Epithelial cell of proximal tubule (primary cell): Measurements from ENCODE around the gene ALMS1. TPM values are rescaled to one million over a fixed set of nuclear protein-coding genes. Genes with fewer than 3 reads are reported as not detected.

Experiments used
- DNase-seq: peaks from one replicate; pipeline ENCODE4 v3.0.0-alpha.2; 2011; ENCODE audit warnings: low read depth
- H3K4me3 ChIP-seq: 2 replicates; pipeline ENCODE4 v1.5.1; 2011; ENCODE audit warnings: low read depth, mild to moderate bottlenecking, low read length
- total RNA-seq: library from RNA; depleted of rRNA; stranded (reverse); fragments of >200 nt; gene quantifications from 2 replicates; pipeline ENCODE4 v1.2.3, GENCODE V29; 2015
- TF ChIP-seq, protein P1 (sequence below): conservative IDR thresholded peaks from 2 replicates; pipeline ENCODE4 v1.5.1; 2012; ENCODE audit warnings: low read depth, mild to moderate bottlenecking, low read length

The ALMS1 gene
- total RNA-seq, 1 donor from 2014 or later = 16.3 TPM

DNA sequence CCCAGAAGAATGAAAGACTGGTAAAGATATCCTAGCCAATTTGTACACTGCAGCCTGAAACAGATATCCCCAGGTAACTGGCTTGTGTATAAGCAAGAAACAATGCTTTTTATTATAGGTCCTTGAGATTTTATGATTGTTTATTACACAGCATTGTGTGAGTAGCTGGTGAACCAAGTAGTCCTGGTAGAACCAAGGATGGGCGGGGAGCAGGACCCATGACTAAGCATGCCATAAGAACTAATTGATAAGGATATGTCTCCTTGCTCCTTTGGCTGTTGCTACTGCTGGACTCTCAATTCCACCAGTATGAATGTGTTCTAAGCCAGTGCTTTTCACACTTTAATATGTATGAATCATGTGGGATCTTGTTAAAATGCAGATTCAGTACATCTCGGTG, 12.3 kb upstream of the ALMS1 start:
- TF ChIP-seq, protein P1, sequence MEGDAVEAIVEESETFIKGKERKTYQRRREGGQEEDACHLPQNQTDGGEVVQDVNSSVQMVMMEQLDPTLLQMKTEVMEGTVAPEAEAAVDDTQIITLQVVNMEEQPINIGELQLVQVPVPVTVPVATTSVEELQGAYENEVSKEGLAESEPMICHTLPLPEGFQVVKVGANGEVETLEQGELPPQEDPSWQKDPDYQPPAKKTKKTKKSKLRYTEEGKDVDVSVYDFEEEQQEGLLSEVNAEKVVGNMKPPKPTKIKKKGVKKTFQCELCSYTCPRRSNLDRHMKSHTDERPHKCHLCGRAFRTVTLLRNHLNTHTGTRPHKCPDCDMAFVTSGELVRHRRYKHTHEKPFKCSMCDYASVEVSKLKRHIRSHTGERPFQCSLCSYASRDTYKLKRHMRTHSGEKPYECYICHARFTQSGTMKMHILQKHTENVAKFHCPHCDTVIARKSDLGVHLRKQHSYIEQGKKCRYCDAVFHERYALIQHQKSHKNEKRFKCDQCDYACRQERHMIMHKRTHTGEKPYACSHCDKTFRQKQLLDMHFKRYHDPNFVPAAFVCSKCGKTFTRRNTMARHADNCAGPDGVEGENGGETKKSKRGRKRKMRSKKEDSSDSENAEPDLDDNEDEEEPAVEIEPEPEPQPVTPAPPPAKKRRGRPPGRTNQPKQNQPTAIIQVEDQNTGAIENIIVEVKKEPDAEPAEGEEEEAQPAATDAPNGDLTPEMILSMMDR = no peak
- no peak for DNase-seq
- no peak overlapping the region for H3K4me3 ChIP-seq

DNA sequence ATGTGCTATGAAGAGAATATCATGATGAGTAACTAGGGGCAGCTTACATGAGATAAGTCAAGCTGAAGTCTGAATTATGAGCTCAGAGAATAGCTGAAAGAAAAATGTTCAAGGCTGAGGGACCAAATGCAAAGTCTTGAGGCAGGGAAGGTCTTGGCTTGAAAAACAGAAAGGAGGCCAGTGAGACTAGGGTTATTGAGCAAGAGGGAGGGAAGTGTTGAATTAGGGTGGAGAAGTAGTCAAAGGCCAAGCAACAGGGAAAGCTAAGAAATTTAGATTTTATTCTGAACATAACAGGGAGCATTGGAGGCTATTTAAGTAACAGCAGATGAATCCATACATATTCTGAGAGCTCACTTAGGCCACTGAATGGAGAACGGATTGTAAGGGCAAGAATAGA, 11.4 kb upstream of the ALMS1 start:
- TF ChIP-seq, protein P1 = no peak
- no peak overlapping the region for H3K4me3 ChIP-seq
- DNase-seq = no peak

DNA sequence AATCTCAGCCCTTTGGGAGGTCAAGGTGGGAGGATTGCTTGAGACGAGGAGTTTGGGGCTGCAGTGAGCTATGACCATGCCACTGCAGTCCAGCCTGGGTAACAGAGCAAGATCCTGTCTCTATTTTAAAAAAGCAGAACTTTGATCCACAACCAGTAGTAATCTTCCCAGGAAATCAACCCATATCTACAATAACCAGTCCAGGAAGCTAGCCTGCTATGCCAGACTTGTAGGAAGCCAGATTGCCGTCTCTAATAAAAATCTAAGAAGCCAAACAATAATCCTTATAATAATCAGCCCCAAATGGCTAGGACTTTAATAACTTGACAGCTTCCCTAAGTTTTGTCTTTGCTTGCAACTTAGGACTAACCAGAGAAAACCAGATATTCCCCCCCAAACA, 9.0 kb upstream of the ALMS1 start:
- no peak for DNase-seq
- no peak overlapping the region for H3K4me3 ChIP-seq
- TF ChIP-seq, protein P1 = no peak

GRCh38 chr2:73383036-73383435, 2.6 kb upstream of the ALMS1 start:
- no peak overlapping the region for H3K4me3 ChIP-seq
- no peak for DNase-seq
- TF ChIP-seq, protein P1 = no peak

DNA sequence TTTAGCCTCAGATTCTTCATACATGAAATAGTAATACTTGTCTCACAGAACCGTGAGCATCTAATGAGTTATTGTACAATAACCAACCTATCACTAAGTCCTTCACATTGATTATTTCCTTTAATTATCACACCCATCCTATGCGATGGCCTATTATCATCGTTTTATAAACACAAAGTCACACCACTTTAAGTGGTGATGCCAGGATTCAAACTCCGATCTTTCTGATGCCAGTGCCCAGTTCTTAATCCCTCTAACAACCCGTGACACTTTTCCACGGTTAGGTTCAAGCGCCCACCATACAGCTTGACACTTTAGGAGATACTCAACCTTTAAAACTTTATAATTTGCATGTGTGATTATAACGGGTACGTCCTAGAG, 523 bp upstream of the ALMS1 start:
- TF ChIP-seq, protein P1 = no peak
- DNase-seq = no peak
- peak overlapping the region; percentile 97 for H3K4me3 ChIP-seq

GRCh38 chr2:73386342-73386868, 769 bp downstream of the ALMS1 start:
- DNase-seq = no peak
- peak overlapping the region; percentile 97 for H3K4me3 ChIP-seq
- TF ChIP-seq, protein P1 = no peak

- TF ChIP-seq, protein P1 = no peak
- H3K4me3 ChIP-seq = peak overlapping the region; percentile 97
- DNase-seq = no peak
Measured at GRCh38 chr2:73386894-73387636, 1.4 kb downstream of the ALMS1 start.
